Measurements from ENCODE around the gene NTRK3.

NTRK3 gene

GRCh38 chr15:88256279-88257230 is at the start of gene NTRK3:
Gene NTRK3, minus strand, starts transcription at chr15:88256739. Its CDS starts 586 bp downstream, at chr15:88256153.
- no peak for DNase-seq (ENCODE audit: low spot score)

DNA sequence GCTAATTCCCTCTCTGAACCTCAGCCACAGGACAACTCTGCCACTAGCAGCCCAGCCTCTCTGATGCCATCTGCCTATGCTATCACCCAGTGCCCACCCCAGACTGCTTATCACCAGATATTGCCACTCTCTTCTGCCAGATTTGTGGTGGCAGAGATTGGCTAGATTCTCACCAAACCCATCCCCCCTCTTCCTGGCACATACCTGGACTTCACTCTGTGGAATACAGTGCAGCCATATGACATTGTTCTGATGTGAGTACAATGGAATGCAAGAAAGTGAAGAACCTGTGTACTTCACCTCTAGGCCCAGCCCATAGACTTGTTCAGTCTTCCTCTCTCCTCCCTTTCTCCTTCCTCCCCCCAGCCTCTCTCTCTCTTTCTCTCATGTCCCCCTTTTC is 46.9 kb upstream of the NTRK3 start:
- DNase-seq (ENCODE audit: low spot score) = no peak

DNA sequence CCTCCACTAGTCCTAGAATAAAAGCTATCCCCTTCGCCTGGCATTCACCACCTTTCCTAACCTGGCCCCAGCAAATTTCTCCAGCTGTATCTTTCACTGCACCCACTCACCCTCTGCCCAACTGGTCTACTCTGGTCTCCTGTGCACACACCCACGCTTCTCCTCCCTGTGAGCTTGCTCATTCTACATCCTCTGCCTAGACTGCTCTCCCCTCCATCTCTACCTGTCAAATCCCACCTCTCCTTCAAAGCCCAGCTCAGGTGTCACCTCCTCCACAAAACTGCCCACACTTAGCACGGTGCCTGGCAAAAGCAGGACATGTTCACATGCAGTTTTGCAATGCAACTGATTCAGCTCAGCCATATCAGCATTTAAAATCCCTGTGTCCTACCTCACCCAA is 45.8 kb upstream of the NTRK3 start:
- no peak for DNase-seq (ENCODE audit: low spot score)

- DNase-seq (ENCODE audit: low spot score) = no peak
Observed at GRCh38 chr15:88301311-88301710, 44.8 kb upstream of the NTRK3 start.

DNA sequence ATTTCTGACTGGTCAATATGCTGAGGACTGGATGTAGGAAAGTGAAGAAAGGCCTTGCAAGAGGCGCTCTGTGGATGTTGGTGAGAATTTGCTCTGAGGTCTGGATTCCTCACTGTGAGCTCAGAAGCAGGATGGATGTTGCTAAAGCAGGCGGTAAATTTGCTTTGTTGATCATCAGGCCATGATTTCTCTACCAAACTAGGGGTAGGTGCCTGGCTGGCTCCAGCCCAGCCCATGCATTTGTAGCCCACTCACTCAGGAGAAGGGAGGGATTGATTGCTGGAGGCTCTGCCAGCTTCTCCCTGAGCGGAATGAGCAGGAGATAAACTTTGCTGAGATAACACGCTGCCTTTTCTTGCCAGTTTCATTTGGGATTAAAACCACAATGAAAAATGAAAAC is 44.3 kb upstream of the NTRK3 start:
- no peak for DNase-seq (ENCODE audit: low spot score)

DNA sequence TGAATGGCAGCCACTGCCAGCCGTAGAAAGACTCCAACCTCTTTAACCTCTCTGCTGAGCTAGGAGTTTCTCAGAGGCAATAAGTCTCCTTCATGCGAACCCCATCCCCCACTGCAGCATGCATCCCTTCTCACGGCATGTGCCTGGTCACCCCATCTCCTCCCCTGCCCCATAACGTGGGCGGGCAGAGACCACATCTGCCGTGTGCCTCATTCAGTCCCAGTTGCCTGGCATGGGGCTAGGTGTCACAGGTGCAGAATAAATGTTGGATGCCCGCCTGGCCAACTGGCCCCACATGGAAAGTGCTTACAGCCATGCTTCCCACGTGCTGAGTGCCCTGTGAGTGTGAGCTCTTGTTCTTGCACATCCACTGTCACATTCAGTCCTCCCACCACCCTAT is 43.5 kb upstream of the NTRK3 start:
- no peak for DNase-seq (ENCODE audit: low spot score)

DNA sequence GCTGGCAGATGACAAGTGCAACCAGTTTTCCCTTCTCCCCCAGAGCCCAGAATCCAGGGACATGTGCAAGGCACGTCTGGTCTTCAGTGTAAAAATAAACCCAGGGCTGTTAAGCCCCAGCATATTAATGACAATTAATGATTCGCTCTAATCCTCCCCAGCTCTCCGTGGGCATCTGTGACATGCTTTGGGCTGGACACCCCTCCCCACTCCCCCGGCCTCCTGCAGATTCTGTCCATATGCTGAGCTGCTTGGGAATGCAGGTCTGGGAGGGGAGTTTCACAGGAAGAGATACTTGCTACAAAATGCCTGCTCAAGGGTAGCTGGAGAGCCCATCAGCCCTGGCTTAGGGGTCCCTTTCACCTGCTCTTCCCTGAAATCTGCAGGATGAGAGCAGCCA is 43.0 kb upstream of the NTRK3 start:
- no peak for DNase-seq (ENCODE audit: low spot score)

- no peak for DNase-seq (ENCODE audit: low spot score)
Observed at GRCh38 chr15:88288661-88289060, 32.1 kb upstream of the NTRK3 start.

- DNase-seq (ENCODE audit: low spot score) = no peak
Observed at GRCh38 chr15:88288206-88288605, 31.7 kb upstream of the NTRK3 start.

- no peak for DNase-seq (ENCODE audit: low spot score)
Observed at GRCh38 chr15:88284318-88284998, 27.9 kb upstream of the NTRK3 start.

- DNase-seq (ENCODE audit: low spot score) = no peak
Observed at GRCh38 chr15:88282614-88283013, 26.1 kb upstream of the NTRK3 start.

GRCh38 chr15:88276821-88277410 is 20.4 kb upstream of the NTRK3 start:
- no peak for DNase-seq (ENCODE audit: low spot score)

GRCh38 chr15:88275804-88276203 is 19.3 kb upstream of the NTRK3 start:
- DNase-seq (ENCODE audit: low spot score) = no peak

- peak; percentile 74 for DNase-seq (ENCODE audit: low spot score)
Observed at GRCh38 chr15:88274553-88275460, 18.3 kb upstream of the NTRK3 start.

- no peak for DNase-seq (ENCODE audit: low spot score)
Observed at GRCh38 chr15:88272421-88272820, 15.9 kb upstream of the NTRK3 start.

GRCh38 chr15:88269356-88270062 is 13.0 kb upstream of the NTRK3 start:
- DNase-seq (ENCODE audit: low spot score) = no peak

DNA sequence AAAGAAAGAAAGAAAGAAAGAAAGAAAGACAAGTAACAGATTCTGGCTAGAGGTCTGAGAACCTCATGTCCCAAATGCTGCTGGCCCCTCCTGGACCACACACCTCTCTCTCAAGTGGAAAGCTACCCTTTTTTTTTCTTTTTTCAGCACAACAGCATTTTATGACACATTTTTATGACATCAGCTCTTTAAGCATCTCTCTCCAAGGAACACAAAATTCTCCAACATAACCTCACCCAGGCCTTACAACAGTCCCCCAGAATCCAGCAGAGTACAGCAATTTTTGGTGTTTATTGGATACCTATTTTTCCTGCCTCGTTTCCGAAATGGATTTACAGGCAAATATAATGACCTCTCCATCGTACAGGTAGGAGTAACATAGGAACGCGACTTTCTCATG is 11.2 kb upstream of the NTRK3 start:
- no peak for DNase-seq (ENCODE audit: low spot score)

- DNase-seq (ENCODE audit: low spot score) = no peak
Observed at GRCh38 chr15:88266170-88266569, 9.6 kb upstream of the NTRK3 start.

DNA sequence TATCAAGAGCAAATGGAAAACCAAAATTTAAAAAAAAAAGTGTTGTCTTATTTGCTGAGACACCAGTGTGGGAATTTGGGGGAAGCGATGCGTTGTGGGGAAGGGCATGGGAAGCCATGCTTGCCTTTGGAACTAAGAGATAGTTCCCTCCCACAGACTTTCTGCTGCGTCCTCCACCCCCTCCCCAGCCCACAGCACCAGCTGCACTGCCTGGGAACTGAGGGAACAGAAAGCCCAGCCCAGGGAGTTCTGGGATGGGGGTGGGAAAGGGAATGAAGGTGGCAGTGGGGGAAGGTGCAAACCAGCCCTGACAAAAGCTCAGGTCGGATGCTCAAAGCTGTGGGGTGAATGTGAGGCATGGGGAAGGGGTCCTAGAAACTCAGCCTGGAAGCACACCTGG is 8.1 kb upstream of the NTRK3 start:
- no peak for DNase-seq (ENCODE audit: low spot score)

GRCh38 chr15:88262064-88262463 is 5.5 kb upstream of the NTRK3 start:
- DNase-seq (ENCODE audit: low spot score) = no peak

- DNase-seq (ENCODE audit: low spot score) = no peak
Observed at GRCh38 chr15:88258093-88258641, 1.6 kb upstream of the NTRK3 start.
